Measurements from ENCODE around the gene ATP1A2. TPM values are rescaled to one million over a fixed set of nuclear protein-coding genes. Genes with fewer than 3 reads are reported as not detected.
A peak's percentile ranks its signal among the peaks of the same experiment; 100 is the strongest.

The ATP1A2 gene
- total and polyA plus RNA-seq, 2 of the 8 experiments (the other 6 are each of a cell fraction or from before 2014, with no cell fraction given): 39.7 to 40.8 TPM

- no peak overlapping the region; the same call in 1 of the 2 replicates for H3K27ac ChIP-seq (ENCODE audit: low read depth, low read length)
- TF ChIP-seq TAF1 (IDR thresholded peaks at IDR 0.05; ENCODE audit: low read depth, low read length) (no peak), PHF8 (conservative IDR thresholded peaks at IDR 0.05; ENCODE audit: low read depth, low read length) (0 out of 2 replicates have a peak, but pooled peaks have one; percentile 5)
- no peak overlapping the region for H2BK120ac ChIP-seq (replicated peaks; ENCODE audit: low read depth, low read length)
- H4K91ac ChIP-seq (replicated peaks; ENCODE audit: insufficient read length, low read length): no peak overlapping the region
- no peak for FAIRE-seq
- H3K27me3 ChIP-seq (replicated peaks in 1 of 4; ENCODE audit: control insufficient read depth in 3 of 4, extremely low read depth in 1 of 4, insufficient read depth in 3 of 4, low read length in 3 of 4): no peaks in the 10 kb centered on the region
- peaks cover 19% of the 10 kb centered on the region for H3K23me2 ChIP-seq (ENCODE audit: low read depth, low read length)
- H2BK20ac ChIP-seq (ENCODE audit: low read length): no peak overlapping the region
- no peak overlapping the region for H3K56ac ChIP-seq (replicated peaks; ENCODE audit: insufficient read length, low read depth, low read length)
- no peak overlapping the region for H3K23ac ChIP-seq (ENCODE audit: insufficient read length)
- DNase-seq (ENCODE audit: low read depth in 1 of 2, low spot score in 2 of 2): no peak
- no peak overlapping the region for H4K8ac ChIP-seq (ENCODE audit: extremely low read depth, insufficient read depth, low read length)
- H2BK15ac ChIP-seq (ENCODE audit: low read length): no peak overlapping the region
- no peaks in the 10 kb centered on the region for H4K20me1 ChIP-seq (replicated peaks in 1 of 2; ENCODE audit: control insufficient read depth in 1 of 2, insufficient read depth in 2 of 2, low read length in 2 of 2)
- peak overlapping the region in 1 of 2 experiments; percentile 71; a peak in 1 of 4 replicates for H3K4me2 ChIP-seq (ENCODE audit: insufficient read depth in 1 of 2, low read depth in 2 of 2, low read length in 2 of 2)
- H2AK5ac ChIP-seq (ENCODE audit: low read depth, low read length): no peak overlapping the region
- no peak overlapping the region for H3K4me3 ChIP-seq (ENCODE audit: extremely low read depth in 1 of 4, insufficient read depth in 2 of 4, low read depth in 3 of 4, low read length in 4 of 4)
- H2BK5ac ChIP-seq (ENCODE audit: low read depth, low read length): no peak overlapping the region
- 83% methylated on average over 2 of the region's 2 CpGs; no CpG with 5 or more reads in 1 of the 2 experiments for WGBS, 2 experiments (ENCODE audit: extremely low coverage in 1 of 2, insufficient coverage in 1 of 2, insufficient read length in 1 of 2, insufficient replicate concordance in 2 of 2, low coverage in 1 of 2, low lambda C conversion rate in 2 of 2, missing lambda C conversion rate in 1 of 2)
- H3K79me1 ChIP-seq (ENCODE audit: low read depth, low read length): peaks cover 10% of the 10 kb centered on the region
- H2BK12ac ChIP-seq (ENCODE audit: low read depth, low read length): peak overlapping the region; percentile 46; the same call in 1 of the 2 replicates
- POLR2A ChIA-PET (ENCODE audit: partially characterized antibody): interaction anchor here (0.9 to 5.1 kb wide), 5 partner anchors 13 to 162 kb away, joined by 3 to 39 read pairs (median 10); partner anchors contain the start of genes ATP1A2 and DCAF8
- no peak overlapping the region for H3K9ac ChIP-seq (replicated peaks in 1 of 4; ENCODE audit: extremely low read depth in 1 of 4, low read depth in 3 of 4, low read length in 3 of 4)
- H3K9me3 ChIP-seq (ENCODE audit: insufficient read depth in 2 of 2, low read depth in 1 of 2, low read length in 1 of 2): no peaks in the 10 kb centered on the region; a peak in 1 of 4 replicates
- H2AFZ ChIP-seq (ENCODE audit: low read length): no peak overlapping the region
- no peak overlapping the region for H3K18ac ChIP-seq (ENCODE audit: extremely low read depth, low read length)
- H3K4me1 ChIP-seq (replicated peaks in 1 of 4; ENCODE audit: control insufficient read depth in 3 of 4, insufficient read depth in 4 of 4, low read length in 3 of 4): peaks cover 12 to 48% (median 34%) of the 10 kb centered on the region in 4 experiments
- no peak overlapping the region for H4K5ac ChIP-seq (ENCODE audit: insufficient read length, low read depth, low read length)
- H3K14ac ChIP-seq (ENCODE audit: insufficient read length): no peak overlapping the region
- H3K36me3 ChIP-seq (ENCODE audit: control insufficient read depth in 2 of 4, insufficient read depth in 4 of 4, low read length in 3 of 4): peaks cover 0 to 7% (median 1%) of the 10 kb centered on the region in 4 experiments; a peak in 3 of 8 replicates
- CTCF ChIA-PET (ENCODE audit: partially characterized antibody): interaction anchor here (0.9 to 50.1 kb wide), 18 partner anchors 8 to 192 kb away, joined by 3 to 1874 read pairs (median 30); partner anchors contain the start of genes ATP1A2, CASQ1, KCNJ10 and KCNJ9
- H3K4ac ChIP-seq (replicated peaks; ENCODE audit: insufficient read length, low read depth, low read length): no peak overlapping the region
- H3K79me2 ChIP-seq (ENCODE audit: control insufficient read depth in 1 of 2, insufficient read depth in 2 of 2, low read length in 2 of 2): peaks cover 0 to 28% of the 10 kb centered on the region in 2 experiments; a peak in 2 of 4 replicates
Observed at GRCh38 chr1:160099716-160100375, 15.7 kb upstream of the ATP1A2 start.
